ENCODE measurements around the gene COQ4.

The COQ4 gene

GRCh38 chr9:128292009-128292408 lies 30.6 kb upstream of the COQ4 start:
- no peak for DNase-seq
- TF ChIP-seq CTCF (IDR thresholded peaks at IDR 0.05): no peak
- H3K4me3 Mint-ChIP-seq: no peak overlapping the region

GRCh38 chr9:128293091-128293490 lies 29.5 kb upstream of the COQ4 start:
- no peak for DNase-seq
- Mint-ChIP-seq H3K4me1 (peaks cover 26% of the 10 kb centered on the region), H3K27me3 (ENCODE audit: low read depth, poor library complexity) (peaks cover 3% of the 10 kb centered on the region), H3K4me3 (no peak overlapping the region), H3K9me3 (no peaks in the 10 kb centered on the region), H3K36me3 (ENCODE audit: low read depth) (peaks cover 16% of the 10 kb centered on the region), H3K27ac (no peak overlapping the region)
- no peak for TF ChIP-seq CTCF (IDR thresholded peaks at IDR 0.05)

More at GRCh38 chr9:128292009-128292408, 30.6 kb upstream of the COQ4 start:
- Mint-ChIP-seq H3K27me3 (ENCODE audit: low read depth, poor library complexity) (peaks cover 3% of the 10 kb centered on the region), H3K27ac (no peak overlapping the region), H3K9me3 (no peaks in the 10 kb centered on the region), H3K36me3 (ENCODE audit: low read depth) (peaks cover 19% of the 10 kb centered on the region), H3K4me1 (peaks cover 28% of the 10 kb centered on the region)

GRCh38 chr9:128294142-128294541 lies 28.5 kb upstream of the COQ4 start:
- H3K36me3 Mint-ChIP-seq (ENCODE audit: low read depth): peaks cover 6% of the 10 kb centered on the region
- H3K4me3 Mint-ChIP-seq: no peak overlapping the region
- no peak overlapping the region for H3K27ac Mint-ChIP-seq

GRCh38 chr9:128296340-128297220 lies 26.1 kb upstream of the COQ4 start:
- H3K27me3 Mint-ChIP-seq (ENCODE audit: low read depth, poor library complexity): no peaks in the 10 kb centered on the region

More at GRCh38 chr9:128294142-128294541, 28.5 kb upstream of the COQ4 start:
- Mint-ChIP-seq H3K27me3 (ENCODE audit: low read depth, poor library complexity) (peaks cover 3% of the 10 kb centered on the region), H3K4me1 (peaks cover 18% of the 10 kb centered on the region), H3K9me3 (no peaks in the 10 kb centered on the region)
- no peak for DNase-seq
- TF ChIP-seq CTCF (IDR thresholded peaks at IDR 0.05): no peak

GRCh38 chr9:128297221-128297773 lies 25.3 kb upstream of the COQ4 start:
- TF ChIP-seq CTCF (IDR thresholded peaks at IDR 0.05): no peak
- Mint-ChIP-seq H3K9me3 (no peaks in the 10 kb centered on the region), H3K4me3 (no peak overlapping the region), H3K27me3 (ENCODE audit: low read depth, poor library complexity) (no peaks in the 10 kb centered on the region), H3K36me3 (ENCODE audit: low read depth) (peaks cover 4% of the 10 kb centered on the region), H3K4me1 (peaks cover 18% of the 10 kb centered on the region), H3K27ac (no peak overlapping the region)
- DNase-seq: no peak

More at GRCh38 chr9:128296340-128297220, 26.1 kb upstream of the COQ4 start:
- Mint-ChIP-seq H3K27ac (no peak overlapping the region), H3K4me1 (peaks cover 18% of the 10 kb centered on the region), H3K9me3 (no peaks in the 10 kb centered on the region), H3K4me3 (no peak overlapping the region), H3K36me3 (ENCODE audit: low read depth) (peaks cover 4% of the 10 kb centered on the region)
- TF ChIP-seq CTCF (IDR thresholded peaks at IDR 0.05): no peak
- DNase-seq: no peak

Measured in nephron progenitor cell (in vitro differentiated cells).